NCI-H2171 (cell line): ENCODE results near the gene TBC1D19.

Experiments used
- DNase-seq: peaks from one replicate; lab custom pipeline; 2025; lab: John Stamatoyannopoulos, UW

Gene TBC1D19

GRCh38 chr4:26736621-26737020 is 152.7 kb downstream of the TBC1D19 start:
- DNase-seq, result no peak

GRCh38 chr4:26737385-26737784 is 153.5 kb downstream of the TBC1D19 start:
- no peak for DNase-seq

- no peak for DNase-seq
Measured at GRCh38 chr4:26741491-26741871, 157.6 kb downstream of the TBC1D19 start.

GRCh38 chr4:26746802-26747213 is 162.9 kb downstream of the TBC1D19 start:
- DNase-seq, result no peak

GRCh38 chr4:26748811-26749210 is 164.9 kb downstream of the TBC1D19 start:
- DNase-seq, result no peak

GRCh38 chr4:26749867-26750266 is 166.0 kb downstream of the TBC1D19 start:
- no peak for DNase-seq

GRCh38 chr4:26751004-26751403 is 167.1 kb downstream of the TBC1D19 start:
- no peak for DNase-seq

- no peak for DNase-seq
Measured at GRCh38 chr4:26751838-26752237, 168.0 kb downstream of the TBC1D19 start.

GRCh38 chr4:26753187-26753586 is 169.3 kb downstream of the TBC1D19 start:
- no peak for DNase-seq

- peak; percentile 29 for DNase-seq
Measured at GRCh38 chr4:26753617-26754016, 169.7 kb downstream of the TBC1D19 start.

- DNase-seq, result no peak
Measured at GRCh38 chr4:26757751-26758150, 173.9 kb downstream of the TBC1D19 start.

- DNase-seq, result no peak
Measured at GRCh38 chr4:26758899-26759298, 175.0 kb downstream of the TBC1D19 start.

GRCh38 chr4:26762650-26763049 is 178.8 kb downstream of the TBC1D19 start:
- no peak for DNase-seq

GRCh38 chr4:26763063-26763462 is 179.2 kb downstream of the TBC1D19 start:
- no peak for DNase-seq

- no peak for DNase-seq
Measured at GRCh38 chr4:26763648-26764047, 179.8 kb downstream of the TBC1D19 start.

- DNase-seq, result no peak
Measured at GRCh38 chr4:26764231-26764630, 180.3 kb downstream of the TBC1D19 start.

GRCh38 chr4:26765515-26765914 is 181.6 kb downstream of the TBC1D19 start:
- no peak for DNase-seq

GRCh38 chr4:26766141-26766540 is 182.3 kb downstream of the TBC1D19 start:
- DNase-seq, result no peak

- no peak for DNase-seq
Measured at GRCh38 chr4:26772096-26772873, 188.4 kb downstream of the TBC1D19 start.

- peak; percentile 3 for DNase-seq
Measured at GRCh38 chr4:26779224-26779623, 195.3 kb downstream of the TBC1D19 start.

GRCh38 chr4:26779674-26780073 is 195.8 kb downstream of the TBC1D19 start:
- peak; percentile 37 for DNase-seq

- DNase-seq, result no peak
Measured at GRCh38 chr4:26780539-26780938, 196.7 kb downstream of the TBC1D19 start.

- DNase-seq, result no peak
Measured at GRCh38 chr4:26782168-26782829, 198.4 kb downstream of the TBC1D19 start.

GRCh38 chr4:26782830-26783202 is 198.9 kb downstream of the TBC1D19 start:
- no peak for DNase-seq
